ENCODE measurements around the gene ERVV-1. TPM values are rescaled to one million over a fixed set of nuclear protein-coding genes. Genes with fewer than 3 reads are reported as not detected.

The ERVV-1 gene
- polyA plus RNA-seq, 1 of the 3 experiments (the other 2 are of a cell fraction) = not detected

DNA sequence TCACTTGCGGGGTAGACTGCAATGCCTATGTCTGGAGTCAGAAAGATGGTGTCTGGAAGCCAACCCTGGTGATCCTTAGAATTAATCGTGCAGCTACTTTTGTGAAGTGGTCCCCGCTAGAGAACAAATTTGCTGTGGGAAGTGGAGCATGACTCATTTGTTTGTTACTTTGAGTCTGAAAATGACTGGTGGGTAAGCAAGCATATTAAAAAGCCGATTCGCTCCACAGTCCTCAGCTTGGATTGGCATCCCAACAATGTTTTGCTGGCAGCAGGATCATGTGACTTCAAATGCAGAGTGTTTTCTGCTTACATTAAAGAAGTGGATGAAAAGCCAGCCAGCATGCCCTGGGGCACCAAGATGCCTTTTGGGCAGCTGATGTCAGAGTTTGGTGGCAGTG lies 9.5 kb upstream of the ERVV-1 start:
- CTCF ChIA-PET = no interaction called here
- Histone ChIP-seq H2AFZ (ENCODE audit: low read depth) (no peak overlapping the region), H3F3A (replicated peaks; ENCODE audit: insufficient read depth) (no peaks in the 10 kb centered on the region), H3K4me1 (ENCODE audit: control insufficient read depth in 1 of 2, insufficient read depth in 2 of 2, low read depth in 1 of 2, low read length in 1 of 2) (peaks cover 0 to 3% of the 10 kb centered on the region in 2 experiments; a peak in 1 of 4 replicates), H3K4me2 (no peak overlapping the region), H3K27ac (ENCODE audit: low read depth in 2 of 2, low read length in 1 of 2) (no peak overlapping the region), H3K4me3 (ENCODE audit: low read depth in 2 of 2, low read length in 1 of 2) (no peak overlapping the region), H3K9me3 (no peaks in the 10 kb centered on the region), H3K79me2 (ENCODE audit: insufficient read depth) (no peaks in the 10 kb centered on the region), H3K36me3 (replicated peaks in 1 of 2; ENCODE audit: control insufficient read depth in 1 of 2, insufficient read depth in 2 of 2, low read length in 1 of 2) (no peaks in the 10 kb centered on the region), H3K9me2 (no peaks in the 10 kb centered on the region), H3K27me3 (ENCODE audit: insufficient read depth) (no peaks in the 10 kb centered on the region), H4K20me1 (ENCODE audit: insufficient read depth) (no peaks in the 10 kb centered on the region), H3K9ac (no peak overlapping the region)
- TF ChIP-seq, protein P1, sequence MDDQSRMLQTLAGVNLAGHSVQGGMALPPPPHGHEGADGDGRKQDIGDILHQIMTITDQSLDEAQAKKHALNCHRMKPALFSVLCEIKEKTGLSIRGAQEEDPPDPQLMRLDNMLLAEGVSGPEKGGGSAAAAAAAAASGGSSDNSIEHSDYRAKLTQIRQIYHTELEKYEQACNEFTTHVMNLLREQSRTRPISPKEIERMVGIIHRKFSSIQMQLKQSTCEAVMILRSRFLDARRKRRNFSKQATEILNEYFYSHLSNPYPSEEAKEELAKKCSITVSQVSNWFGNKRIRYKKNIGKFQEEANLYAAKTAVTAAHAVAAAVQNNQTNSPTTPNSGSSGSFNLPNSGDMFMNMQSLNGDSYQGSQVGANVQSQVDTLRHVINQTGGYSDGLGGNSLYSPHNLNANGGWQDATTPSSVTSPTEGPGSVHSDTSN (IDR thresholded peaks at IDR 0.05) = no peak
- no peak for TF ChIP-seq EZH2phosphoT487 (IDR thresholded peaks at IDR 0.05; ENCODE audit: borderline replicate concordance, low read depth)
- TF ChIP-seq TEAD4 (IDR thresholded peaks at IDR 0.05; ENCODE audit: borderline replicate concordance, insufficient read depth) = no peak
- no peak for TF ChIP-seq RCOR1 (IDR thresholded peaks at IDR 0.05; ENCODE audit: low read length)
- no peak for TF ChIP-seq FOXM1 (IDR thresholded peaks at IDR 0.05; ENCODE audit: low read depth)
- no peak for TF ChIP-seq EP300 (IDR thresholded peaks at IDR 0.05; ENCODE audit: borderline replicate concordance in 1 of 2, low read depth in 1 of 2, low read length in 1 of 2)
- no peak for TF ChIP-seq MEF2A (IDR thresholded peaks at IDR 0.05; ENCODE audit: borderline replicate concordance, low read depth)
- no peak for TF ChIP-seq NFIC (IDR thresholded peaks at IDR 0.05; ENCODE audit: borderline replicate concordance)
- TF ChIP-seq SIN3A (IDR thresholded peaks at IDR 0.05; ENCODE audit: borderline replicate concordance, low read depth, low read length) = no peak
- TF ChIP-seq JUND (IDR thresholded peaks at IDR 0.05) = no peak
- TF ChIP-seq CHD2 (IDR thresholded peaks at IDR 0.05; ENCODE audit: low read length, partially characterized antibody) = no peak
- TF ChIP-seq FOXJ3 (CRISPR knock-in tag; IDR thresholded peaks at IDR 0.05) = no peak
- no peak for DNase-seq
- 63% methylated on average over 5 of the region's 5 CpGs for WGBS (ENCODE audit: low lambda C conversion rate)
- POLR2A ChIA-PET = no interaction called here

DNA sequence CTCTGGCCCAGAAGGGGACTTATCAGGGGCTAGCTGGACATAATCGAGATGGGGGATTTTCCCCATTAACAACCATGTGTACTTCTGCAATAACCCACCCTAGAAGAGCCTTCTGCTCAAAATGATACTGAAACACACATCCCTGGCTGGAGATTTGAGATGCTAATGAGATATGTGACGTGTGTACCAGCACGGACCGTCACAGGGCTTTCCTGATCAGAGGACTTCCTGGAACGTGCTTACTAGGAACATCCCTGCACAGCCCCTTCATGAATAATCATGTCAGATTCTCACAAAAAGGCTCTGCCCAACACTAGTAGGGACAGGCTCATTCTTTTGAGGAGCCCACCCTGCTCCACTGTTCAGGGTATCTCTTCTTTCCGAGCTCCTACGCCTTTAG lies 6.5 kb upstream of the ERVV-1 start:
- Histone ChIP-seq H3K4me3 (ENCODE audit: low read depth in 2 of 2, low read length in 1 of 2) (no peak overlapping the region), H3K9me2 (no peaks in the 10 kb centered on the region), H3K9me3 (no peaks in the 10 kb centered on the region), H3F3A (replicated peaks; ENCODE audit: insufficient read depth) (no peaks in the 10 kb centered on the region), H3K4me1 (ENCODE audit: control insufficient read depth in 1 of 2, insufficient read depth in 2 of 2, low read depth in 1 of 2, low read length in 1 of 2) (peaks cover 0 to 3% of the 10 kb centered on the region in 2 experiments; a peak in 1 of 4 replicates), H2AFZ (ENCODE audit: low read depth) (no peak overlapping the region), H3K36me3 (replicated peaks in 1 of 2; ENCODE audit: control insufficient read depth in 1 of 2, insufficient read depth in 2 of 2, low read length in 1 of 2) (no peaks in the 10 kb centered on the region), H3K27ac (ENCODE audit: low read depth in 2 of 2, low read length in 1 of 2) (no peak overlapping the region), H3K27me3 (ENCODE audit: insufficient read depth) (no peaks in the 10 kb centered on the region), H4K20me1 (ENCODE audit: insufficient read depth) (no peaks in the 10 kb centered on the region), H3K9ac (no peak overlapping the region), H3K4me2 (no peak overlapping the region), H3K79me2 (ENCODE audit: insufficient read depth) (no peaks in the 10 kb centered on the region)
- WGBS (ENCODE audit: low lambda C conversion rate) = 35% methylated on average over 7 of the region's 7 CpGs
- CTCF ChIA-PET = no interaction called here
- TF ChIP-seq NFIC (IDR thresholded peaks at IDR 0.05; ENCODE audit: borderline replicate concordance) (no peak), MEF2A (IDR thresholded peaks at IDR 0.05; ENCODE audit: borderline replicate concordance, low read depth) (no peak), TEAD4 (IDR thresholded peaks at IDR 0.05; ENCODE audit: borderline replicate concordance, insufficient read depth) (no peak), JUND (IDR thresholded peaks at IDR 0.05) (no peak), MXI1 (IDR thresholded peaks at IDR 0.05; ENCODE audit: low read depth, low read length) (no peak), GABPA (IDR thresholded peaks at IDR 0.05; ENCODE audit: low read depth) (no peak), NRF1 (IDR thresholded peaks at IDR 0.05; ENCODE audit: low read depth, low read length) (no peak), RCOR1 (IDR thresholded peaks at IDR 0.05; ENCODE audit: low read length) (no peak), TAF1 (IDR thresholded peaks at IDR 0.05; ENCODE audit: borderline replicate concordance, low read depth, low read length) (no peak)
- TF ChIP-seq, protein P1 (IDR thresholded peaks at IDR 0.05) = no peak
- TF ChIP-seq, protein P2, sequence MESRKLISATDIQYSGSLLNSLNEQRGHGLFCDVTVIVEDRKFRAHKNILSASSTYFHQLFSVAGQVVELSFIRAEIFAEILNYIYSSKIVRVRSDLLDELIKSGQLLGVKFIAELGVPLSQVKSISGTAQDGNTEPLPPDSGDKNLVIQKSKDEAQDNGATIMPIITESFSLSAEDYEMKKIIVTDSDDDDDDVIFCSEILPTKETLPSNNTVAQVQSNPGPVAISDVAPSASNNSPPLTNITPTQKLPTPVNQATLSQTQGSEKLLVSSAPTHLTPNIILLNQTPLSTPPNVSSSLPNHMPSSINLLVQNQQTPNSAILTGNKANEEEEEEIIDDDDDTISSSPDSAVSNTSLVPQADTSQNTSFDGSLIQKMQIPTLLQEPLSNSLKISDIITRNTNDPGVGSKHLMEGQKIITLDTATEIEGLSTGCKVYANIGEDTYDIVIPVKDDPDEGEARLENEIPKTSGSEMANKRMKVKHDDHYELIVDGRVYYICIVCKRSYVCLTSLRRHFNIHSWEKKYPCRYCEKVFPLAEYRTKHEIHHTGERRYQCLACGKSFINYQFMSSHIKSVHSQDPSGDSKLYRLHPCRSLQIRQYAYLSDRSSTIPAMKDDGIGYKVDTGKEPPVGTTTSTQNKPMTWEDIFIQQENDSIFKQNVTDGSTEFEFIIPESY (IDR thresholded peaks at IDR 0.05; ENCODE audit: borderline replicate concordance, low read depth) = no peak
- POLR2A ChIA-PET = no interaction called here
- DNase-seq = no peak

Data from SK-N-SH (cell line).